Renal pelvis (tissue), 4 donors: Measurements from ENCODE around the gene CDK2AP2. TPM values are rescaled to one million over a fixed set of nuclear protein-coding genes. Genes with fewer than 3 reads are reported as not detected.
"Not testable (repeated sequence)": the region's sequence is repeated elsewhere in the genome, so short reads cannot be mapped to it uniquely, and the experiment has no call there.

Source experiments
- DNase-seq: peaks from one replicate; pipeline ENCODE4 v3.0.0-alpha.2; 2013
- polyA plus RNA-seq, 3 donors: library from polyadenylated mRNA; unstranded; fragments of 120-200 nt; gene quantifications; one replicate each; pipeline ENCODE4 v1.2.1, GENCODE V29; 2013; ENCODE audit not compliant: insufficient read length in 3 of 3

The CDK2AP2 gene
- polyA plus RNA-seq, 3 donors = 55.7 to 61.8 (median 58.3) TPM

DNA sequence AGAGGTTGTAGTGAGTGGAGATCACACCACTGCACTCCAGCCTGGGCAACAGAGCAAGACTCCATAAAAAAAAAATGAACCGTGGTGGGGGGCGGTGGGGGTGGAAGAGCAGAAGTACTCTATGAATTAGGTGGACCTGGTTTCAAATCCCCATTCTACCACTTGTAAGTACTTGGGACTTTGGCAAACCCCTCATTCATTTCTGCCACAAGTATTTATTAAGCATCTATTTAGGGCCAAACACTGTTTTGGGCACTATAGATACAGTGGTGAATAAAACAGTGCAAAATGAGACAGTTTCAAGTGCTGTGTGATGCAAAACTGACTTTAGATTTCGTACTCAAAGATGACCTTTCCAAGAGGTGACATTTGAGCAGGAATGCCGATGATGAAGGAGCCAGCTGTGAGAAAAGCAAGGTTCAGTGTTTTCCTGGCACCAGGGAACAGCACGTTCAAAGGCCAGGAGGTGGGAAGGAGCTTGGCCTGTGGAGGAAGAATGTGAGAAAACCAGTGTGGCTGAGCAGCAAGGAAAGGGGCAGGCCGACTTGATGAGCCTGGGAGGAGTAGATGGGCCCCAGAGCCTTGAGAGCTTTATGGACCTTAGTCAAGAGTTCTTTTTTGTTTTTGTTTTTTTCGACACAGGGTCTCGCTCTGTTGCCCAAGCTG is 37.5 kb downstream of the CDK2AP2 start:
- DNase-seq = no peak

DNA sequence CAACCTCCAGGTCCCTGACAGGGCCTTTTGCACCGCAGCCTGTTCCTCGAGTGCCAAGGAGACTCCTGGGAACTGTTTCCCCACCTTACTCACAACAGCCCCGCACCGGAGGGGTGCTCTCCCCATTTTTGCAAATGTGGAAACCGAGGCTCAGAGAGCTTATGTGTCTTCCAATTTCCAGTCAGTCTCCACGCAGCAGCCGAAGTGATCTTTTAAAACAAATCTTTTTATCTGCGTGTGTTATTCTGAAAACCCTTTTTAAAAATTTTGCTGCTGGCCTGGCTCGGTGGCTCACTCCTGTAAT is 38.5 kb downstream of the CDK2AP2 start:
- no peak for DNase-seq

DNA sequence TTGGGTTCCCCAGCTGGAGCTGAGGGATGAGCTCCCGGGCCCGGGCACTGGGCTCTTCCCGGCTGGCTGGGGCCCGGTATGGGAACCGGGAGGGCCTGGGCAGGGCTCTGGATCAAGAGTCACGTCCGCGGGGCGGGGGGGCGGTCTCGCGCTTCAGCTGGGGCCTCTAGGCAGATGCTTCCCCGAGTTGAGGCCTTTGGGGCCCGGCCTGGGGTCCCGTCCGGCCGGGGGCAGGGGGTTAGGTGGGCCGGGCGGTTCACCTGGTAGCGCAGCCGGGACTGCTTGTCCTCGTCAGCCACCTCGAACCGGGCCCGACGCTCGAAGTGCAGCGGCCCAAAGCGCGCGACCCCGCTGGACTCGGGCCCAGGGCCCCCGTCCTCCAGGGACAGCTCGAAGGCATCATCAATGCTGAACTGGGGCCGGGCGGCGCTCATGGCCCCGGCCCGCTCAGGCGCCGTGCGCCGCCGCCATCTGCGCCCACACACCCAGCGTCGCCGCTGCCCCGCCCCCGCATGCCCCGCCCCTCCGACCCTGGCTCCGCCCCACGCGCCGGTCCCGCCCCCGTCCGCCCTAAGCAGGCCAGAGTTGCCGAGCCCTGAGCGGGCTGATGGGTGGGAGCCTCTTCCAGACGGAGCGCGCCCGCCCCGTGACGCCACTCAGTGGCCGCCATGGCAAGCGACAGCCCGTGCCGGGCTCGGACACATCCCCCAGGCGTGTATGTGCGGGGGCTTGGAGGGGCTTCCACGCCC is 39.0 kb downstream of the CDK2AP2 start, which contains the start of gene TMEM134:
Gene TMEM134 (minus strand): TSS at position 493 of the 749 bp plus-strand sequence. CDS start 59 bp downstream, at position 434.
- DNase-seq = peak; percentile 91

DNA sequence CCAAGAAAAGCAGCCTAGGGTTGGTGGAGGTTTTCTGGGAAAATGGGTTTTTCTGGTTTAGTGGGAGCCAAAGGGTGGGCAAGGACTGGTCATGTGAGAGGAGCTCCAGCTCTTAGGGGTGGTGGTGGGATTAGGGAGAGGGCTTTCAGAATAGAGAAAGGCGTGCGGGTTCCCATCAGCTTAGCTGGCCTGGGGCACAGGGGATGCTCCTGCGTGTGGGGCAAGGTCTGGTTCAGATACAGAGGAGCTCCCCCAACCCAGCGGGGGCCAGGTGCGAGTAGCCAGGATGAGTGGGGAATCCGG is 39.6 kb downstream of the CDK2AP2 start:
- DNase-seq = no peak

DNA sequence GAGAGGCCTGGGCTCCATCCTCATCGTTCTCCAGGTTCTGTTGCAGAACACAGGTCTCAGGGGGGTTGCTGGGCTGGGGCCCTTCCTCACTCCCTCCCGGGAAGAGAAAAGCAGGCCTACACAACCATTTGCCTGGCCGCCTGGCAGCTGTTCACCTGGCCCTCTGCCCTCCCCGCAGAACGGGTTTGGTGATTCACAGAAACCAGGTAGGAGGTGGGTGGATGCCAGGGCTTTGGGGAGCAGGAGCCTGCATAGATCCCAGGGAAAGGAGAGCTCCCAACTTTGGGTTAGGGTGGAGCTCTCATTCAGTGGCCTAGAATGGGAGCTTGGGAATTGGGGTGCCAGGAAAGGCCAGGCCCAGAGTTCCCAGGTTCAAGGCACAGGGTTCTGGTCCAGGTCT is 39.9 kb downstream of the CDK2AP2 start:
- DNase-seq = no peak

DNA sequence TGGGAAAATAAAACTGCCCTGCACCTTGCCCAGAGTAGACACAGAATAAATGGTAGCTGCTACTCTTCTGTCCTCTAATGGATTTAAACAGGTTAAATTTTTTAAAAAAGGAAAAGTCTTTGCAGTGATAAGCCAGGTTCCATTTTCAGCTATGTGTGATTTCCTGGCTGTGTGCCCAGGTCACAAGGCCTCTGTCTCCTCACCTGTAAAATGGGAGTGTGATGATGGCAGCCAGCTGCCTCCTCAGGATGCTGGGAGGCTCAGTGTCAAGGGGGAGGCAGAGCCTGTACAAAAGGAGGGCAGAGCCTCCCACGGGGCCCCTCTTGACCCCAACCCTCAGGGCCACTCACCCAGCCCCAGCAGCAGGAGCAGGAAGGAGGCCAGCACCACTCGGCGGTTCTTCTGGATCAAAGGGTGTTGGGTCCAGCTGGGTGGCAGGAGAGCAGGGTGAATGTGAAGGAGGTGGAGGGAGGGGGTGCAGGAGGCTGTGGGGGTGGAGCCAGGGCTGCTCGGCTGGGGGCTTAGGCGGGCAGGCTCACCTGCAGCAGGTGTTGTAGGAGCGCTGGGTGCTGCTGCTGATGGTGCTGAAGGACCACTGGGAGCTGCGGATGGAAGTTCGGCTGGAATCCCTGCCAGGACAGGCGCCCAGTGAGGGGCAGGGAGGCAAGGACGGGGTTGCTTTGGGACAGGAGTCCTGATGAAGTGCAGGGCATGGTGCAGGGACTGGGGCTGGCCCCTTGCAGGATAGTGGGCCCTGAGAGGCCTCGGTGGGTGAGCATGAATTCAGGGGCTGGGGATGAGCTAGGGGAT is 40.8 kb downstream of the CDK2AP2 start:
- no peak for DNase-seq

DNA sequence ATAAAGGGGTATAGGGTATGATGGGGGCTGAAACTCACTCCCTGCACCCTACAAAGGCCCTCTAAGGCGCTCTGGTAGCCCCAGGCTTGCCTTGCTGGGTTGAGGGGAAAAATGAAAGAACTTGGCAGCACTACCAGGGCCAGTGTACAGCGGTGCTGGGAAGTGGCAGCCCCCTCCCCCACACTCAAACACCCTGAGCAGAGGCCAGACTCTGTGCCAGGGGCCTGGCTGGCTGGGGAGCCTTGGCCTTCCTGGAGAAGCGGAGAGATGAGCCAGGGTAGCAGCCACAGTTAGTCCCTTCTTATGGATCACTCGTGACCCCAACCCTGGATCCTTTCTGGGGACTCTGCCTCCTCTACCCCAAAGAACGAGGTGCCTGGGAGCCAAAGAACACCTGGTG is 41.6 kb downstream of the CDK2AP2 start:
- DNase-seq = no peak

DNA sequence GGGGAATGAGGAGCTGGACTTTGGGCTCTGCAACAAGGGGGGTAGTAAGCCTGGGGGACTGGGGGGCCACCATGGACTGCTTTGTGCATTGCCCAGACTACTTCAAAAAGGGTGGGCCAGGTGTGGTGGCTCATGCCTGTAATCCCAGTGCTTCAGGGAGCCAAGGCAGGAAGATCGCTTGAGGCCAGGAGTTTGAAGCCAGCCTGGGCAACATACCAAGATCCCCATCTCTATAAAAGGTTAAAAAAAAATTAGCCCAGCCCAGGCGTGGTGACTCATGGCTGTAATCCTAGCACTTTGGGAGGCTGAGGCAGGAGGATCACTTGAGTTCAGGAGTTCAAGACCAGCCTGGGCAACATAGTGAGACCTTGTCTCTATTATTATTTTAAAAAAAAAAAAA is 42.4 kb downstream of the CDK2AP2 start:
- DNase-seq = not testable (repeated sequence)

DNA sequence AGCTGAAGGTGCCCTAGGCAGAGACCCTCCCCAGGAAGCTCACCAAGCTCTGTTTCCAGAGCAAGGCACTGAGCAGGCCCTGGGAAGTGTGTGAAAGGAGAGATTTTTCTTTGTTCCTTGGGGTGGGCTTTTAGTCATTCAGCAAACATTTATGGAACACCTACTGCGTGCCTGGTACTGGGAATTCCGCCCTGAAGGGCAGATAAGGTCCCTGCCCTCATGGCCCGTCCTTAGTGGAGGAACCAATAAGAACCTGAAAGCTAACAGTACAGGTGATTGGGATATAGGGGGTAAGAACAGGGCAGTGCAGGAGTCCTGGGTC is 42.8 kb downstream of the CDK2AP2 start:
- DNase-seq = no peak

DNA sequence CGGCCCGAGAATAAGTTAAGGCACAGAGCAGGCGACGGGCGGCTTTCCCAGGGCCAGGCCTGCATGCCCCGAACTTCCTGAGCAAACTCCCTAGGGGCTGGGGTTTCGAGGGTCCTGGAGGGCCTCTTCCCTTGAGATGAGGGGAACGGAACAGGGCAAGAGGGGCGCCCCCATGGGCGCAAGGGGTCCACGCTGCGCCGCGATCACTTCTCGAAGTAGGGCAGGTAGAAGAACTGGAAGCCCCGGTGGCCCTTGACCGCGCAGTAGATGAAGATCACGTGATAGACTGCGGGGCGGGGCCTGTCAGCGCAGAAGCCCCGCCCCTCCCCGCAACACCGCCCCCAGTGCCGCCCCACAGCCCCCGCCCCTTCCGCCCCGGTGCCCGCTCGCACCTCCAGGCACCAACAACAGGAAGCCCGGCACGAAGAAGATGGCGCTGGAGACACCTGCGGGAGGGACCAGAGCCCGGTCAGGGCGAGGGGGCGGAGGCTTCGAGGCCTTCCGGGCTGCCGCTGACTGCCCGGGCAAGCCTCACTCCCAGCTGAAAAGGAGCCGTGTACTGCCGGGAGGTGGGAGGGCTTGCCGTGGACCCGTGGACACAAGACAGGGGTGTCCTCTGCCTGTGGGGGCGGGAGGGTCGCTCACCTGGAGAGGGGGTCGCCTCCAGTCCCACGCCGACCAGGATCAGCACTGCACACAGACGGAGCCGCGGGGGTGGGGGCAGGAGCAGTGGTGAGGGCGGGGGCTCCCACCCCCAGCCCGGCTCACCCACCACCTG is 43.4 kb downstream of the CDK2AP2 start:
- peak; percentile 80 for DNase-seq

DNA sequence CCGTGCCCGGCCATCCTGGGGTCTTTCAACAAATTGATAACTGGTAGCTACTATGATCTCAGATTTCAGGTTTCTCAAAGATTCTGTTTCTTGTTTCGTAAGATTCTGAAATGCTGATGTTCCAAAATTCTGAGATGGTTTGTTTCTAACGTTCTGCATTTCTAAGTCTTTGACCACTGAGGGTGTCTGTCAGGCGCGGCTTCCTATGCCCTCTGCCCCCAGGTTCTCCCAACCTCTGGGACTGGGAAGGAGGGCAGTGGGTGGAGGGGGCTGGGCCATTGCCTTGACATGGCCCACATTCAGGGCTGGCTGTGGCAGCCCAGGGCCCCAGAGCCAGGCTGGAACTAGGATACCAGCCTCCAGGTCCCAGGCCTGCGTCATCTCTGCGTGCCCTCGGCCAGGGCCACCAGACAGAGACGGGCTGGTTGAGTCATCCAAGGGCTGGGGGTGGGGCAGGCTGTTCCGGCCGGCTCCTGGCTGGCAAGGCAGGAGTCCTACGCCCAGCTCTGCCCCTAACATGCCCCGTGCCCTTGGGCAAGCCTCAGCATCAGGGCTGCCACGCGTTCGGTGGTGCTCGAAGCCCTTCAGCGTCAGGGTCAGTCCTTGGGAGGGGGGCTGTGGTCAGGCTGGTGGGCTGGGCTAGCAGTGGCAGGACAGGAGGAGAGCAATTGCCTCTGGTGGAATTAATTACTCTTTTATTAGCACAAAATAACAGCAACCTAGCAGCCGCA is 44.1 kb downstream of the CDK2AP2 start:
- DNase-seq = no peak

DNA sequence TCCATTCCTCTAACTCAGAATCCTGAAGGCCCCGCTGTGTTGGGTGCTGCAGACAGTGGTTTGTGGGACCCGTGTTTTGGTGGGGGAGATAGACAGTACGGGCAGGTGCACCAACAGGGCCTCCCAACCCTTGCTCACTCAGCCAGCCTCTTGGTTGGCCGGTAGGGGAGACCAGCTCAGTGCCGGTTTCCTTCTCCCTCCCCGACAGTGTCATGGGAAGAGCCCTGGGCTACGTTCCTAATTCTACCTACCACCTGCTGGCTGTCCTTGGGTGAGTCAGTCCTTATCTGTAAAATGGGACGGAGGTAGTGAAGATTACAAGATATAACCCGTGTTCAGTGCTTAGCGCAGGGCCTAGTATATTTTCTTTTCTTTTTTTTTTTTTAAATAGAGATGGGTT is 44.8 kb downstream of the CDK2AP2 start:
- DNase-seq = no peak

DNA sequence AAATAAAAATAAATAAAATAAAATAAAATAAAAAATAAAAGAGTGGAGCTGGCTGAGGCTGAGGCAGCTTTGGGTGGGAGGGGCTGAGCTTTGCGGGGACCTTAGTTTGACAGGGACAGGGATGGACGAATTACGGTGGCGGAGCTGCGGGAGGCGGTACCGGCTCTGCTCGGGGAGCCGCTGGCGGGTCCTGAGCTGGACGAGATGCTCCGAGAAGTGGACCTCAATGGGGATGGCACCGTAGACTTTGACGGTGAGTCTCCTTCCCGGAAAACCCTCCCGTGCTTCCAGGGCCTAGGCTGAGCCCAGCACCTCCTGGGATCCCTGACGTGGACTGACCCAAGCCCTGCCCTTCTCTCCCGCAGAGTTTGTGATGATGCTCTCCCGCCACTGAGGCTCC is 49.7 kb downstream of the CDK2AP2 start:
- DNase-seq = no peak

DNA sequence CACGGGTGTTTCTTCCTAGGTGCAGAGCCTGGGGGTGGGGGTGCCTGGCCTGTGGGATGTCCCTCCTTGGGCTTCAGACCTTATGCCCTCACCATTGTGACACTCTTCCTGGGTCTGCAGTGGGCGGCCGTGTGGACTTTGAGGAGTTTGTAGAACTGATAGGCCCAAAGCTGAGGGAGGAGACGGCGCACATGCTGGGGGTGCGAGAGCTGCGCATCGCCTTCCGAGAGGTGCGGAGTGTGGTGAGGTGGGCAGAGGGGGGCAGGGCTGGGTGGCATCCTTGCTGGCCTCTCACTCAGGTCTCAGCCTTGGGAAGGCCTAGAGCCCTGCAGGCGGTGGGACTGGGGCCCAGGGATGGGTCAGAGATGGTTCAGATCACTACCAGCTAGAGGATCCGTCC is 50.5 kb downstream of the CDK2AP2 start:
- DNase-seq = no peak

Other genes starting within 250 kb of the CDK2AP2 start
- gene GRK2, start 241.7 kb downstream of the CDK2AP2 start, polyA plus RNA-seq = 10 to 100 TPM; 57.6 to 65.4 (median 64.2) TPM
- gene ANKRD13D, start 218.9 kb downstream of the CDK2AP2 start, polyA plus RNA-seq = 10 to 100 TPM; 27.6 to 53.8 (median 44.8) TPM
- 10 to 100 TPM; 26.5 to 31.0 (median 29.8) TPM for gene SSH3, start 204.6 kb downstream of the CDK2AP2 start, polyA plus RNA-seq
- gene POLD4, start 154.6 kb downstream of the CDK2AP2 start, polyA plus RNA-seq = 10 to 100 TPM; 29.3 to 37.4 (median 32.8) TPM
- gene CLCF1, start 134.6 kb downstream of the CDK2AP2 start, polyA plus RNA-seq = 1 to 10 TPM; 4.8 to 8.1 (median 8.0) TPM
- gene RAD9A, start 116.2 kb downstream of the CDK2AP2 start, polyA plus RNA-seq = 10 to 100 TPM; 27.0 to 38.0 (median 29.7) TPM
- gene PPP1CA, start 106.3 kb downstream of the CDK2AP2 start, polyA plus RNA-seq = 100 to 1,000 TPM; 161 to 179 (median 176) TPM
- 10 to 100 TPM in 2 of 3 donors, 1 to 10 TPM in 1; 6.2 to 10.7 (median 10.0) TPM for gene TBC1D10C, start 104.1 kb downstream of the CDK2AP2 start, polyA plus RNA-seq
- 1 to 10 TPM; 1.9 to 5.2 (median 4.1) TPM for gene CARNS1, start 92.5 kb downstream of the CDK2AP2 start, polyA plus RNA-seq
- 10 to 100 TPM; 39.7 to 51.2 (median 48.3) TPM for gene RPS6KB2, start 79.7 kb downstream of the CDK2AP2 start, polyA plus RNA-seq
- 1 to 10 TPM; 2.1 to 3.6 (median 2.9) TPM for gene PTPRCAP, start 70.5 kb downstream of the CDK2AP2 start, polyA plus RNA-seq
- 10 to 100 TPM; 78.2 to 88.3 (median 85.8) TPM for gene CORO1B, start 64.7 kb downstream of the CDK2AP2 start, polyA plus RNA-seq
- under 1 TPM in 1 of 3 donors, not detected in 2; 0.07 TPM for gene GPR152, start 55.4 kb downstream of the CDK2AP2 start, polyA plus RNA-seq
- gene CABP4, start 52.8 kb downstream of the CDK2AP2 start, polyA plus RNA-seq = 1 to 10 TPM in 1 of 3 donors, under 1 TPM in 2; 0.33 to 1.1 (median 0.64) TPM
- gene TMEM134, start 38.9 kb downstream of the CDK2AP2 start, polyA plus RNA-seq = 10 to 100 TPM; 66.5 to 80.1 (median 72.8) TPM
- 10 to 100 TPM; 57.8 to 73.4 (median 65.9) TPM for gene AIP, start 25.1 kb downstream of the CDK2AP2 start, polyA plus RNA-seq
- 10 to 100 TPM; 33.3 to 41.5 (median 35.4) TPM for gene PITPNM1, start 2.8 kb downstream of the CDK2AP2 start, polyA plus RNA-seq
- gene CABP2, start 15.3 kb upstream of the CDK2AP2 start, polyA plus RNA-seq = under 1 TPM; 0.26 to 0.49 (median 0.40) TPM
- 100 to 1,000 TPM; 728 to 847 (median 806) TPM for gene GSTP1, start 75.7 kb upstream of the CDK2AP2 start, polyA plus RNA-seq
- 100 to 1,000 TPM; 194 to 244 (median 244) TPM for gene NDUFV1, start 98.8 kb upstream of the CDK2AP2 start, polyA plus RNA-seq
- gene NUDT8, start 121.8 kb upstream of the CDK2AP2 start, polyA plus RNA-seq = 1 to 10 TPM; 5.7 to 6.8 (median 6.7) TPM
- under 1 TPM in 1 of 3 donors, not detected in 2; 0.15 TPM for gene TBX10, start 131.6 kb upstream of the CDK2AP2 start, polyA plus RNA-seq
- 10 to 100 TPM; 31.3 to 36.3 (median 34.0) TPM for gene ACY3, start 142.6 kb upstream of the CDK2AP2 start, polyA plus RNA-seq
- 1 to 10 TPM; 3.2 to 4.6 (median 3.8) TPM for gene ALDH3B2, start 166.5 kb upstream of the CDK2AP2 start, polyA plus RNA-seq